ENCODE data around the gene NUP93. TPM values are rescaled to one million over a fixed set of nuclear protein-coding genes. Genes with fewer than 3 reads are reported as not detected.

Gene NUP93
- total RNA-seq, 1 donor from 2014 or later = 111 TPM

DNA sequence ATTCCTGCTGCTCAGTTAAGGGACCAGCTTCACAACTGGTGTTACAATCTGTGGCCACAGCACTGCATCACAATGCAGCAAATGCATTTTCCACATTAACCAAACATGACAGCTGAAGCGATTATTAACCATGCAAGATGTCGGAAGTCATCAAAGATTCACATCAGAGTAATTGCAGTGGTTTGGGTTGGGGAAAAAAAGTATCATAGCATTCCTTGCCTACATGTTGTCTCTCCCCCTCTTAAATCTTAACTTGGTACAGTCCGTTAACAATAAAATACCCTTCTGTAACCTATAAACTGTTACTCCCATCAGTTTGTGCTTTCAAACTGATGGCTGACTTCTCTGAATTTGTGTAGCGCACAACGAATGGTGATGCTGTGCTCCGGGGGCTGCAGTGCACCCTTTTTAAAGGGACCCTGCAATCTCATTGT is 51.6 kb downstream of the NUP93 start:
- Mint-ChIP-seq H3K4me3 (no peak overlapping the region), H3K9me3 (no peaks in the 10 kb centered on the region), H3K27me3 (no peaks in the 10 kb centered on the region), H3K36me3 (ENCODE audit: low read depth) (peaks cover 11% of the 10 kb centered on the region), H3K4me1 (no peaks in the 10 kb centered on the region), H3K27ac (no peak overlapping the region)
- POLR2A ChIA-PET = no interaction called here
- no peak for ATAC-seq (ENCODE audit: low read depth)
- no peak for TF ChIP-seq CTCF (IDR thresholded peaks at IDR 0.05)
- no peak for DNase-seq
- CTCF ChIA-PET = no interaction called here
- intact Hi-C loops (cut with micrococcal nuclease) = no loop called here

DNA sequence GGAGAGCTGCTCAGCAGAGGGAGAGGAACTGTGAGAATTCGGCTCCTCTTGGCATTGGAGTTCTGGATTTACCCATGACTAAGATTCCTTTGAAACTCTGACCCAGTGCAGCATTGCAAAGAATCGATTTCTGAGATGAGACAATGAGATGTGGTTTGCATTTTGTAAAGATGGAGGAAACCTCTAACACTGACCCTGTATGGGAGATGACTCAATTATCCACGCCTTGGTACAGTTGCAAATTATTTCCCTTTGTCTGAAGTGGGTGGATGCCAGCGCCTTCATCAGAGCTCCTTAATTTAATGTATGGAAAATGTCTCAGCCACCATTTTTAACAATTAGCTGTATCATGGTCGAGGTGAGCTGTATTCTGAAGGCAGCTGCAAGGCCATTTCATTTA is 53.4 kb downstream of the NUP93 start:
- H3K9me3 Mint-ChIP-seq = no peaks in the 10 kb centered on the region
- TF ChIP-seq CTCF (IDR thresholded peaks at IDR 0.05) = no peak
- H3K36me3 Mint-ChIP-seq (ENCODE audit: low read depth) = peaks cover 10% of the 10 kb centered on the region
- no peaks in the 10 kb centered on the region for H3K4me1 Mint-ChIP-seq
- no peaks in the 10 kb centered on the region for H3K27me3 Mint-ChIP-seq
- CTCF ChIA-PET = no interaction called here
- intact Hi-C loops (cut with micrococcal nuclease) = no loop called here
- DNase-seq (no peak), ATAC-seq (ENCODE audit: low read depth) (no peak)
- H3K27ac Mint-ChIP-seq = no peak overlapping the region
- H3K4me3 Mint-ChIP-seq = no peak overlapping the region
- POLR2A ChIA-PET = no interaction called here

- Mint-ChIP-seq H3K4me3 (no peak overlapping the region), H3K36me3 (ENCODE audit: low read depth) (peaks cover 9% of the 10 kb centered on the region), H3K4me1 (no peaks in the 10 kb centered on the region), H3K27ac (no peak overlapping the region), H3K9me3 (no peaks in the 10 kb centered on the region), H3K27me3 (no peaks in the 10 kb centered on the region)
- DNase-seq (no peak), ATAC-seq (ENCODE audit: low read depth) (no peak)
- no peak for TF ChIP-seq CTCF (IDR thresholded peaks at IDR 0.05)
- POLR2A ChIA-PET = no interaction called here
- CTCF ChIA-PET = no interaction called here
- intact Hi-C loops (cut with micrococcal nuclease) = no loop called here
Observed at GRCh38 chr16:56785317-56785716, 55.4 kb downstream of the NUP93 start.

- Mint-ChIP-seq H3K27ac (no peak overlapping the region), H3K4me1 (no peaks in the 10 kb centered on the region), H3K27me3 (no peaks in the 10 kb centered on the region), H3K4me3 (no peak overlapping the region), H3K9me3 (no peaks in the 10 kb centered on the region), H3K36me3 (ENCODE audit: low read depth) (peaks cover 6% of the 10 kb centered on the region)
- intact Hi-C loops (cut with micrococcal nuclease) = no loop called here
- ChIA-PET CTCF (no interaction called here), POLR2A (no interaction called here)
- no peak for TF ChIP-seq CTCF (IDR thresholded peaks at IDR 0.05)
- ATAC-seq (ENCODE audit: low read depth) (no peak), DNase-seq (no peak)
Observed at GRCh38 chr16:56787167-56787566, 57.2 kb downstream of the NUP93 start.

DNA sequence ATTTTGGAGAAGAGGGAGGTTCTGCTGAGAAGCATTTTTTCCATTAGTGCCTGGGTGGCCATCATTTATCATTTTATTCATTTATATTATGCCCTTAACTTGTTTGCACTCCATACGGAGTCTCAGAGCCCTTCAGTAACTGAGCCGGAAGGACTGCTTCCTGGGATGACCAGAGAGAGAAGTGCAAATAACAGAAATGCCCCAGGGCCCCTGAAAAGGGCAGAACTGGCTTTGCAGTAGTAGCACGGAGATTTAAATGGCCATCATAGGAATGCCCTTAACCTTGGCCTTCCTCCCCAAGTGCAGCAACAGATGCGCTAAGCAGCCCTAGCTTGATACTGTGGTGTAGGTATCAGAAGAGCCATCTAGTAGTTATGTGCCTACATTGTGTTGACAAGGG is 58.5 kb downstream of the NUP93 start:
- intact Hi-C loops (cut with micrococcal nuclease) = no loop called here
- TF ChIP-seq CTCF (IDR thresholded peaks at IDR 0.05) = no peak
- H3K4me3 Mint-ChIP-seq = no peak overlapping the region
- no peaks in the 10 kb centered on the region for H3K9me3 Mint-ChIP-seq
- ChIA-PET CTCF (no interaction called here), POLR2A (no interaction called here)
- H3K27ac Mint-ChIP-seq = no peak overlapping the region
- no peak for DNase-seq
- ATAC-seq (ENCODE audit: low read depth) = no peak
- peaks cover 6% of the 10 kb centered on the region for H3K36me3 Mint-ChIP-seq (ENCODE audit: low read depth)
- H3K27me3 Mint-ChIP-seq = no peaks in the 10 kb centered on the region
- H3K4me1 Mint-ChIP-seq = peaks cover 2% of the 10 kb centered on the region
